Measurements from ENCODE around the gene RBM46.

GRCh38 chr4:154738426-154738825 lies 42.6 kb upstream of the RBM46 start:
- TF ChIP-seq POLR2A (IDR thresholded peaks at IDR 0.05): no peak
- no peak for TF ChIP-seq CTCF (IDR thresholded peaks at IDR 0.05)
